Renal pelvis (tissue), 4 donors: ENCODE results near the gene LUZP2. TPM values are rescaled to one million over a fixed set of nuclear protein-coding genes. Genes with fewer than 3 reads are reported as not detected.
"Not testable (repeated sequence)": the region's sequence is repeated elsewhere in the genome, so short reads cannot be mapped to it uniquely, and the experiment has no call there.

Source experiments
- DNase-seq: peaks from one replicate; pipeline ENCODE4 v3.0.0-alpha.2; 2013
- polyA plus RNA-seq, 3 donors: library from polyadenylated mRNA; unstranded; fragments of 120-200 nt; gene quantifications; one replicate each; pipeline ENCODE4 v1.2.1, GENCODE V29; 2013; ENCODE audit not compliant: insufficient read length in 3 of 3

LUZP2 gene
- polyA plus RNA-seq, 3 donors, result 1.1 to 2.2 (median 1.7) TPM

DNA sequence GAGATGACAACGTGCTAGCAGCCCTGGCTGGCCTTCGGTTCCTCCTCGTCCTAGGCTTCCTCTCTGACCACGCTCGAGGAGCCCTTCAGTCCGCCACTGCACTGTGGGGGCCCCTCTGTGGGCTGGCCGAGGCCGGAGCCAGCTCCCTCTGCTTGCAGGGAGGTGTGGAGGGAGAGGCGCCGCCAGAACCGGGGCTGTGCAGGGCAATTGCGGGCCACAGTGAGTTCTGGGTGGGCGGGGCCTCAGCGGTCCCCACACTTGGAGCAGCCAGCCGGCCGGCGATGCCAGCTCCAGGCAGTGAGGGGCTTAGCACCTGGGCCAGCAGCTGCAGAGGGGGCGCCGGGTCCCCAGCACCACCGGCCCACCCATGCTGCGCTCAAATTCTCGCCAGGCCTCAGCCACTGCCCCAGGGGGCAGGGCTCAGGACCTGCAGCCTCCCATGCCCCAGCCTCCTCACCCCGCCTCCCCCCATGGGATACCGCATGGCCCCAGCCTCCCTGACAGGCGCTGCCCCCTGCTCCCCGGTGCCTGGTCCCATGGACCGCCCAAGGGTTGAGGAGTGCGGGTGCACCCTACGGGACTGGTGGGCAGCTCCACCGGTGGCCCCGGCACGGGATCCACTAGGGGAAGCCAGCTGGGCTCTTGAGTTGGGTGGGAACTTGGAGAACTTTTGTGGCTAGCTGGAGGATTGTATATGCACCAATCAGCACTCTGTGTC lies 399.4 kb downstream of the LUZP2 start:
- no peak for DNase-seq

DNA sequence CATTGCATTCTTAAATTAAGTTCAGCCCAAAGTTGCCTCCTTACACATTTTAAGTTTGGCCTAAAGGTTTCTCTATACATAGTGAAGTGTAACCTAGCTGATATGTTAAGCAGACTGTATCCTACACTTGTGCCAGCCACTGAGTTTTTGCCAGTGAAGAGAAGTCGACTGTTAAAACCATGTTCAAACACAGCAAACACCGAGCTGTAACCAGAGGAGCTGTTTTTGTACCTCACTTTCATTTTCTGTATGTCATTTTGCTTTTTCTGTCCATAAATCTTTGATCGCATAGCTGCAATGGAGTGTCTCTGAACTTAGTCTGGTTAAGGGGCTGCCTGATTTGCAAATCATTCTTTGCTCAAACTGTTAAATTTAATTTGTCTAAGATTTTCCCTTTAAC lies 403.7 kb downstream of the LUZP2 start:
- no peak for DNase-seq

DNA sequence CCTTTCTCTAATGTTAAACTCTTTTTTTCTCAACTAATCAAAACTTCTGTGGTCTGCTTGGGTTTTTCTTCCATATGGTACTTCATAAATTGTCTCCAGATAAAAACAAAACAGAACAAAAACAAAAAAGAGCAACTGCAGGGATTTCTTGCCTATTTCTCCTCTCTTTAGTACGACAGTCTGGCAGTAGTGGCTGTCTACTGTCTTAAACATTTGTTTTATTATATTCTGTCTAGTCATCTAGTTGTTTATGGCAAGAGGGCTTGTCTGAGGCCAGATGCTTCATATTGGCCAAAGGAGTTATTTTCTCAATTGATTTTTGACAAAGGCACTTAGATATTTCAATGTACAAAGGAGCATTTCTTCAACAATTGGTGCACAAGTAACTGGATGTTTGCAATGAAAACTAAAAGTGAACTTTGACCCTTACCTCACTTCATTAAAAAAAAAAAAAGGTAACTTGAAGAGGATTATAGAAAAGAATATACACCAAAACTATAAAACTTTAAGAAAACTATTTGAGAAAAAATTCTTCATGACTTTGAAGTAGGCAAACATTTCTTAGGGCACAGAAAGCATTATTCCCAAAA lies 404.2 kb downstream of the LUZP2 start:
- DNase-seq, result no peak

DNA sequence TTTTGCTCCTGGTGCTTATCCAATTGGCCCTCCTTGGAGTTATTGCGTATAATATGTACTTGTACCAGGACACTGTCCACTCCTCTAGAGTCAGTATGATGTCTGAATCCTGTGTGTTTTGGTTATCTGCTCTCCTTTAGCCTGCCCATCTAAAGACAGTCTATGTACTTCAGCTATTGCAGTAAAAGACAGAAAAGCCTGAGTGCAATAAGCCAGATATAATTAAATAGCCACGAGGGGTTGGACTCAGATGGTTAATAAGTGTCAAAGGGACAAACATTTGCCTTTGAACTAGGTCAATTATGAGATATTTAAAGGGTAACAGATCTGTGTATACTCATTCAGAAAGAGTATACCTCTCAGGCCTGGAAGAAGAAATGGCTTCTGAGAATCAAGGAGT lies 406.7 kb downstream of the LUZP2 start:
- no peak for DNase-seq

DNA sequence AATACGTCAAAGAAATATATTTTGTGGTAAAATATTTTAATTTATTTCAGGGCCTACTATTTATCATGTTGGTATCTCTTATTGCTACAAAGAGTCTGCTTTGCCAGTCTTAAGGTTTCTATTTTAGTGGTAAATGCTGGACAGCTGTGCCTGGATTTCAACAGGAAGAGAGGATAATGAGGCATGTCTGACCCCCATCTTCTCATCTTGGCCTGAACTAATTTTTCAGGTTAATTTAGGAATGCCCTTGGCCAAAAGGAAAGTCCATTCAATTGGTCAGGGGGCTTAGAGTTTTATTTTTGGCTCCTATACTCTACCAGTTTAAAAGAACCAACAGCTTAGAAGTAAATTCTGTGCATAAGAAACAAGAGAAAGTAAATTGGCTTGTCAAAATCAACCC lies 428.2 kb downstream of the LUZP2 start:
- DNase-seq, result no peak

DNA sequence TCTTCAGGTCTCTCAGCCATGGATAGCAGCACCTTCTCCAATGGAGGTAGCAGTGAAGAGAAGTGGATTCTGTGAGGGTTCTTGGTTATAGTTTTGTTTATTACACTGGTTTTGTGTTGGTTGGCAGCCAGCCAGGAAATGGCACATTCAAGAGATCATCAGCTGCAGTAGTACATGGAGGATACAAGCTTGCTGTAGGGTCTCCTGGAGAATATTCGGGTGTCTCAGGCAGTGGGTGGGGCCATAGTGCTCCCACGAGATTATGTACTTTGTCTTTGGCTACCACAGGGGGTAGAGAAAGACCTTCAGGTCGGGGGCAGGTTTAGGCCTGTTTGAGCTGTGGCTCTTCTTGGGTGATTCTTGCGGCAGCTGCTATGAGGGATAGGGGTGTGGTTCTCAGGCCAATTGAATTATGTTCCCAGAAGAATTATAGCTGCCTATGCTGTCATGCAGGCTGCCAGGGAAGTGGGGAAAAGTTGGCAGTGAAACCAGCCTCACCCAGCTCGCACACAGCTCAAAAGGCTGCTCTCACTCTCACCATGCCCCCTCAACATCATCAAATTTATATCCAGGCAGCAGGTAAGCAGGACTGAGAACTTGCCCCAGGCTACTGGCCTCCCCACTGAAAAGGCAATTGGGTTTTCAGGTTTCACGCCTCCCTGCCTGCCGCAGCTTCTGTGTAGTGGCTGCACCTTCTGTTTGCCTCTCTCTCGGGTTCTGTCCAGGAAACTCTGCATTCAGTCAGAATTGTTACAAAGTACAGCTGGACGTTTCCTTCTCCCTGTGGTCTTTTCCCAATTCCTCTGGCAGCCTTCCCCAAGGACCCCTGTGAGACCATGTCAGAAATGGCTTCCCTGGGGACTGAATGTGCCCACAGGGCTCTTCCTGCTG lies 435.5 kb downstream of the LUZP2 start:
- DNase-seq, result peak; percentile 5

DNA sequence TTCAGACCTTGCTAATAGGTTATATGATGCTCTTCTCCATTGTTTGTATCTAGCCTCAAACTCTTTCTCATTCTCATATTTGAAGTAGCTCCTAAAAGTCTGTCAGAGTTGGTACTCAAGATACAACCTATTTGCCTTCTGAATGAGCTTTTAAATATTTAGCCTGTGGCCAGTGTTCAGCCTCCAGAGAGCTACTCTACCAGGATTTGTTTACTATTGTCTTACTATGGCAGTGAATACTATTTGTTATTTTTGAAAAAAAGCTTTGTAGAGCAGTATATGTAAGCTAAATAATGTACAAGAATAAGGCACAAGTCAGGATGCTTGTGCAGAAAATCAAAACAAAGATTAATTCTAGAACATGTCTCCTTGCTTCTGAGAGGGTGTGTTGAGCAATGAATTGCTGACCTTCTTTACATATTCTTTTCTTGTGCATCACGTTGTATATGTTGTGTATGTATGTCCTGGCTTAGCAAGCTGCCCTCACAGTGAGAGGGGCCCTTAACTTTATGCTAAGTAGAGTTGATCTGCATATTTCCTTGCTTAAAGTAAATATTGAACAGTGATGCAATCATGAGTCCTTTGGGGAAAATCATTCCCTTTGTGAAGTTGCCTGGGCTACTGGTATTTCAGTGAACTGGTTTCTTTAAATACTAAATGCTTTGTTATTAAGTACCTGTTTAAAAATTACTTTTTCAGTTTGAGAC lies 438.0 kb downstream of the LUZP2 start:
- no peak for DNase-seq

DNA sequence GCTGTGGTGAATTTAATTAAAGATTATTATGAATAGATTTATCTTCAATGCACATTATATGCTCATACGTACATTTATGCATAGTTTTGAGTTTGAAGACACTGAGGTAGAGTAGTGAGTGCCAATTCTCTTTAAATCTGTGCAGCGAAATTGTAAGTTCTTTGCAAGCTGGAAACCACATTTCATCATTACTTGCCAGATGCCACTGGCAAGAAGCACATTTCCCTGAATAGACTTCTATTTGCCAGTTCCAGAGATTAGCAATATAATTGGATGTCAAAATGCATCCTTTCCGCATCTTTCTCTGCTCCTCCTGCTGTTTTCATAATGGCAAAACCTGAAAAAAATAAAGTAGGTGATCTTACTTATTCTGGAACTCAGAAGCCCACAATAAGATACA lies 448.0 kb downstream of the LUZP2 start:
- no peak for DNase-seq

DNA sequence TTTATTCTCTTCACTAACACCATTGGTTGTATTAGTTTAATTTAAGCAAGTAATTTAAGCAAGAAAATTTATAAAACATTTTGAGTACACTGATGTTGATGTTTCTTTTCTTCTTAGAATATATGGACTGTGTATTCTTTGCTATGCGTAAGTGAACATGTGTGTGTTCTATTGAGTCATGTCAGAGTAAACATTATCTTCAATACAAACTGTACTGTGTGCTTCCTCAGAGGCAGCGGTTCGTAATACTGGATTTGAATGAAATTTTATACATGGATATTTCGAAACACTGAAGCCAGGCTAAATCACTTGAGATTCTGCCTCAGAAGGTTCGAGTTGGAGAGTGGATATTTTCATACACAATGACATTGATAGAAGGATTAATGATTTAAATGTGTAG lies 452.6 kb downstream of the LUZP2 start:
- no peak for DNase-seq

DNA sequence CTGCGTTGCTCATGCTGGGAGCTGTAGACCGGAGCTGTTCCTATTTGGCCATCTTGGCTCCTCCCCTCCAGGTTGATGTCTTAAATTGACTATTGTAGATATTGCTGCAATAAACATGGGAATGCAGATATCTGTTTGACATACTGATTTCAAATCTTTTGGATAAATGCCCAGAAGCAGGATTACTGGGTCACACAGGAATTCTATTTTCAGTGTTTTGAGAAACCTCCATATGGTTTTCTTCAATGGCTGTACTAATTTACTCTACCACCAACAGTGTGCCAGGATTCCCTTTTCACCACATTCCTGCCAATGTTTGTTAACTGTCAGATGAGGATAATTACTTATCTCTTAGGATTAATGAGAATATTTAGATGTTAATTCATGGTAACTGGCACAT lies 467.0 kb downstream of the LUZP2 start:
- no peak for DNase-seq

DNA sequence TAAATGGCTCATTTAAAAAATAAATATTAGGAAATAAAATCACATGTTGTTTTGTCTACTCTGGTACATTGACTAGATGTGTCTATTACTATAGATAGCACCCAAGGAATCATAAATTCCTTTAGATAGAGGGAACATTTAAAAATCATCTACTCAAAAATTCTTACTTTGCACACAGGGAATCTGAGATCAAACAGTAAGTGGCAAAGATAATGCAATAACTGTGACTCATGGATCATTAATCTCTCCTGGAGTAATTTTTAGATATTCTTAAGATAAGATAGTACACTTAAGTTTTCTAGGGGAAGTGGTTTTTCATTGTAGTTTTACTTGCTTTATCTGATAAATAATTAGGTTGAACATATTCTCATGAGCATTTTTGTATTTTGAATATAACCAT lies 468.9 kb downstream of the LUZP2 start:
- no peak for DNase-seq

DNA sequence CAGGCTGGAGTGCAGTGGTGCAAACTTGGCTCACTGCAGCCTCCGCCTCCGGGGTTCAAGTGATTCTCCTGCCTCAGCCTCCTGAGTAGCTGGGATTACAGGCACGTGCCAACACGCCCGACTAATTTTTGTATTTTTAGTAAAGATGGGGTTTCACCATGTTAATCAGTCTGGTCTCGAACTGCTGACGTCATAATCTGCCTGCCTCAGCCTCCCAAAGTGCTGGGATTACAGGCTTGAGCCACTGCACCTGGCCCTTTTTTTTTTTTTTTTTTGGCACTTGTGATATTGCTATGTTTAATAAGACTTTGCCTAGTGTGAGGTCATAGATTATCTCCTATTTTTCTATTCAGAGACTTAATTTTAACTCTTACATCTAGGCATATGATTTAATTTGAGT lies 497.1 kb downstream of the LUZP2 start:
- not testable (repeated sequence) for DNase-seq

DNA sequence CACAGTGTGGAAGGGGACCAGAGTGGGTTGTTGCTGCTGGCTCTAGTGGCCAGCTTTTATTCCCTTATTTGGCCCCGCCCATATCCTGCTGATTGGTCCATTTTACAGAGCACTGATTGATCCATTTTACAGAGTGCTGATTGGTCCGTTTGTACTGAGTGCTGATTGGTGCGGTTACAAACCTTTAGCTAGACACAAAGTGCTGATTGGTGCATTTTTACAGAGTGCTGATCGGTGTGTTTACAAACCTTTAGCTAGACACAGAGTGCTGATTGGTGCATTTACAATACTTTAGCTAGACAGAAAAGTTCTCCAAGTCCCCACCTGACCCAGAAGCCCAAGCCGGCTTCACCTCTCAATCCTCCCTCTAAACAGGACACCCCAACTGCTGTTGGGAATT lies 503.1 kb downstream of the LUZP2 start:
- not testable (repeated sequence) for DNase-seq

DNA sequence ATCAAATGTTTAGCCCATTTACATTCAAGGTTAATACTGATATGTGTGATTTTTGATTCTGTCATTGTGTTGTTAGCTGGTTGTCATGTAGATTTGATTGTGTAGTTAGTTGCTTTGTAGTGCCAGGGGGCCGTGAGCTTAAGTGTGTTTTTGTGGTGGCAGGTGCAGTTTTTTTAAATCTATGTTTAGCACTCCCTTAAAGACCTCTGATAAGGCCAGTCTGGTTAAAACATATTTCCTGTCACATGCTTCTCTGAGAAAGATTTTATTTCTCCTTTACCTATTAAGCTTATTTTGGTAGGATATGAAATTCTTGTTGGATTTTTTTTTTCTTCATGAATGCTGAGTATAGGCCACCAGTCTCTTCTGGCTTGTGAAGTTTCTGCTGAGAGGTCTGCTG lies 540.6 kb downstream of the LUZP2 start:
- no peak for DNase-seq

DNA sequence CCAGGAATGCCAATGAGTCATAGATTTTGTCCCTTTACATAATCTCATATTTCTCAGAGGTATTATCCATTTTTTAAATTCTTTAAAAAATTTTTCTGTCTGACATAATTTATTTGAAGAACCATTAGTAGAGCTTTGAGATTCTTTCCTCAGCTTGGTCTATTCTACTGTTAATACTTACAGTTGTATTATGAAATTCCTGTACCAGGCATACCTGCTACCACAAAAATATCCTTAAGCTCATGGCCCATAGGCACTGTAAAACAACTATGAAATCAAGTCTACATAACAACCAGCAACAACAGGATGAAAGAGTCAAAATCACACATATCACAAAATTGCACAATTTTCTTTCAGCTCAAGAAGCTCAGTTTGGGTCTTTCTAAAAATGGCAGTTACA lies 541.3 kb downstream of the LUZP2 start:
- DNase-seq, result no peak

DNA sequence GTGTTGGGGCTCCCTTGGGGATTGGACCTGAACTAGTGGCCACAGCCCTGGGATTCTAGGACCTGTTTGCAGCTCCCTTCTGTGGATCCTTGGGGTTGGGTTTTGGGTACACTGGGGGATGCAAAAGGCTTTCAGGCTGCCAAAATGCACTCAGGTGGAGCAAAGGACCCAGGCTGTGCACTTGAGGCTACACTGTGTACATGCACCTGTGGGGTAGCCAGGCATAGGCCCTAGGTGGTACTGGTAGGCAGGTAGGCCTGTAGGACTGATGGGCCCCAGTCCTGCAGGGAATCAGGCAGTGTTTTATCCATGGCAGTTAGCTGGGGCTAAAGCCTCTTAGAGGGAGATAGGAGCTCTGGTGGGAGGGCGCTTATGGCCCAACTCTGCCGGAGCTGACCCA lies 542.3 kb downstream of the LUZP2 start:
- DNase-seq, result no peak

DNA sequence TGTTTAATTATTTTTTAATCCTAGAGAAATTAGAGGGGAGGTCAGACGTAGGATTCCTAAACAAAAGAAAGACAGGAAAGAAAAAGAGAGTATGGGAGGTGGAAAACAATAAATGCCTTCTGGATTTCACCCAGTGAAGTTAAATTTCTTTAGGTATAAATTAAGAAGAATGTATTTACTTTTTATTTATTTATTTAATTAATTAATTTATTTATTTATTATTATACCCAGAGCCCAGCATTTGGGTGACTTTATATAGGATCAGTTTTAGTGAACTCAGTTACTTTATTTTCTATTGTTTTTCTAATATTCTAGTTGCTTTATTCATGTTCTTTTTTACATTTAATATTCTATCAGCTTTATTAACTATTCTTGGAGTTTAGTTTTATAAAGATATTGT lies 551.8 kb downstream of the LUZP2 start:
- DNase-seq, result no peak

DNA sequence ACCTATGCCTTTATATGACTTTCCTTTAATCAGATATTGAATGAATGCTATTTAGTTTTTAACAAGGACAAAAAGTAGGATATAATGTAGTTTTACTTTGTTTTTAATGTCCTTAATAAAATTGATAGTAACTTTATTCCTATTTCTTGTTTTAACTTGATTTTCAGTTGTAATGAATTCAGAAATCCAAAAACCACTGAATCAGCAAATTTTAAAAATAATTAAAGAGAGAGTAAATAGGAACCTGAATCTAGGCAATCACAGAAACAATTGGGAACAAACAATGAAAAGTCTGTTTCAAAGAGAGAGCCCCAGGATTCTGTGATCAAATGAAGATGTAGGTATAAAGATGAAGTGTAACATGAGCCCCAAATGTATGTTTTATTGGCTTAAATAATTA lies 556.0 kb downstream of the LUZP2 start:
- no peak for DNase-seq

DNA sequence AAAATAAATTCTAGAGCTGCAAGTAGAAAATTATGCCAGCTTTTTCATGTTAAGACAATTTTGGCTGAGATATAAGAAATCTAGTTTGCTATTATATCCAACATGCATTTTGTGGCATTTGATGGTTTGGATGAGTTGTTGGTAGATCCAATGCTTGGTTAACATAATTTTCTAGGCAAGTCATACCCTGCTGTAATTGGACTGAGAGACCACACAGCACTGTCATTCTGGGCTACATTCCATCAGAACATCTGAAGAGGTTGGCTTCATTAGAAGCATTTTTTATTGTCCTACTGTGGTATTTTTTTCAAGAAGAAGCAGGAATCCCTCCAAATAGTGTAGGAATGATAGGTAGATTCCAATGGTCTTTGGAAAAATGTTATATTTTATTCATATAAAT lies 561.0 kb downstream of the LUZP2 start:
- no peak for DNase-seq

DNA sequence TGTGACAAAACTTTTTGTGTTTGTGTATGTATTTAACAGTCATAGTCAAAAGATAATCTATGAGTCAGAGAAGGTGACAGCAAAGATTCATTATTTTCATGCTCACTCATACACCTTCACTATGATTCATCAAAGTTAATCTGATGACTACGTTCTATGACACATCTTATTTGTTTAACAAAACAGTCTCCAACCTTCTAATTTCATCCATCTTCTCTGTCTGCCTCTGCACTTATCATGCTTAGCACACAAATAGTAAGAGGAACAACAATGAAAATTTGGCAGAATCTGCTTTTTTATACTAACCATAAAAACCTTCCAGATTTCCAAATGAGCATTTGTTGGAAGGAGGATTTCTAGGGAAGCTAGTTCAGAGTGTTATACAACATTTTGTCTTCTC lies 568.9 kb downstream of the LUZP2 start:
- no peak for DNase-seq

DNA sequence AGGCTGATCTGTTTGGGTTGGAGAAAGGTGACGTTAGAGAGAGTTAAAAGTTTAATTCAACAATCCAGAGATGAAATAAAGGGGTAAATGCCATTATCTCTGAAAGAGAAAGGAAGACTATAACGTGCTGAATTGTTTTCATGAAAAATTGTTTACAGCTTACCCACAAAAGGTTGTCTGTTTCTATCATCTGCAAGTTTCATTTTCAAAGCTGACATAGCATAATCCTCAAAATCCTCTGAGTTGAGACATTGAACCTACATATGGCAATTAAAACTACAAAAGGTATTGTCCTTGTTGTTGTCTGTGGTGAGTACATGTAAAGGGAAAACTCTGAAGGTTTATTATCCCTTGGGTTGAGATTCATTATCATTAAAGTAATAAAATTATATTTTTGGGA lies 569.9 kb downstream of the LUZP2 start:
- no peak for DNase-seq

DNA sequence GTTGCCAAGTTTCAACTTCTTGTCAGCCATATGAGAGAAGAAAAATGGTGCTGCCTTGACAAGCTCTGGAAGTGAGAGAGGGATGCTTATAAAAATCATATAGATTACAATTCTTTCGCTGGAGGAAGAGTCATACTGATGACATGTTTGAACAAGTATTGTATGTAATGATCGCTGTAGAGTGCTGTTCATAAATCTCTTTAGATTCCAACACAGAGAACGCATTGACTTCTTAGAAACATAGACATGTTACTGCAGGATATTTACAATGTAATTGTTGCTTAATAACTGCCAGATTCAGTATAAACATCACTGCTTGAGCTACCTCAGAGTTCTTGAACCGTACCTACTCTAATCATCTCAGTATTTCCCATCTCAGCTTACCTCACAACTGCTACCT lies 571.6 kb downstream of the LUZP2 start:
- DNase-seq, result no peak
